Panc1 (cell line): ENCODE measurements around the gene LDHA. TPM values are rescaled to one million over a fixed set of nuclear protein-coding genes. Genes with fewer than 3 reads are reported as not detected.

ENCODE experiments used
- ATAC-seq: fragments of 200-7000 bp; cut with Tn5 transposase; 2 replicates; pipeline ENCODE4 v1.9.1; 2020; ENCODE audit warnings: mild to moderate bottlenecking, moderate library complexity
- BruUV-seq: library from RNA; stranded (reverse); fragments of 400-500 nt; replicated peaks from 2 replicates; lab custom pipeline; 2021; lab: Mats Ljungman, UMichigan
- CTCF ChIA-PET: fragments of 300-600 bp; sonication (Branson Sonifier 250); formaldehyde crosslinking; loops from one replicate; lab custom pipeline; 2022; ENCODE audit warnings: antibody characterized with exemption; lab: Charles Lee
- POLR2A ChIA-PET: fragments of 300-600 bp; sonication (Branson Sonifier 250); formaldehyde crosslinking; loops from one replicate; lab custom pipeline; 2022; ENCODE audit warnings: antibody characterized with exemption; lab: Charles Lee
- DNase-seq: peaks from one replicate; pipeline ENCODE4 v3.0.0-alpha.2; 2010; ENCODE audit warnings: low read depth, low spot score
- H3K27ac ChIP-seq: 2 replicates; pipeline ENCODE4 v1.5.1; 2011; ENCODE audit warnings: mild to moderate bottlenecking, low read length, inconsistent platforms
- H3K27me3 ChIP-seq: fragments of 200-500 bp; sonication (Bioruptor generic); 2 replicates; pipeline ENCODE4 v1.6.0; 2014; ENCODE audit warnings: low read length, inconsistent platforms; ENCODE audit not compliant: control insufficient read depth, insufficient read depth
- H3K36me3 ChIP-seq: fragments of 200-500 bp; sonication (Bioruptor generic); 2 replicates; pipeline ENCODE4 v1.5.1; 2014; ENCODE audit warnings: inconsistent platforms, mild to moderate bottlenecking, low read length, moderate library complexity; ENCODE audit not compliant: control insufficient read depth, insufficient read depth
- H3K4me1 ChIP-seq: 2 replicates; pipeline ENCODE4 v1.5.1; 2011; ENCODE audit warnings: inconsistent platforms, mild to moderate bottlenecking, low read length, moderate library complexity; ENCODE audit not compliant: control insufficient read depth, insufficient read depth
- H3K4me3 ChIP-seq, 2 experiments: 2 replicates each; pipeline ENCODE4 v1.5.1; 2011 to 2012; ENCODE audit warnings: low read depth in 2 of 2, low read length in 2 of 2, mild to moderate bottlenecking in 2 of 2, inconsistent platforms in 1 of 2, moderate library complexity in 1 of 2
- H3K9me3 ChIP-seq: fragments of 200-500 bp; sonication (Bioruptor generic); 2 replicates; pipeline ENCODE4 v1.5.1; 2014; ENCODE audit warnings: low read depth, mild to moderate bottlenecking, inconsistent platforms, low read length, moderate library complexity; ENCODE audit not compliant: control insufficient read depth, insufficient read depth
- CTCF ChIP-seq: fragments of 450-650 bp; IDR thresholded peaks from 2 replicates; pipeline ENCODE4 v1.5.1; 2017; ENCODE audit warnings: mild to moderate bottlenecking
- POLR2AphosphoS5 ChIP-seq: IDR thresholded peaks from 2 replicates; pipeline ENCODE4 v1.6.1; 2012; ENCODE audit warnings: mild to moderate bottlenecking, low read depth, low read length, moderate library complexity
- REST ChIP-seq, 2 experiments: IDR thresholded peaks; 2 replicates each; pipeline ENCODE4 v1.6.1; 2011 to 2012; ENCODE audit warnings: low read depth in 2 of 2, control low read depth in 1 of 2, low read length in 1 of 2, mild to moderate bottlenecking in 1 of 2, moderate library complexity in 1 of 2; ENCODE audit not compliant: insufficient read depth in 1 of 2
- SIN3A ChIP-seq: IDR thresholded peaks from 2 replicates; pipeline ENCODE4 v1.6.1; 2012; ENCODE audit warnings: low read depth, mild to moderate bottlenecking, low read length, moderate library complexity, borderline replicate concordance; ENCODE audit not compliant: insufficient read depth
- TCF7L2 ChIP-seq: IDR thresholded peaks from 2 replicates; pipeline ENCODE4 v1.6.1; 2011; ENCODE audit warnings: mild to moderate bottlenecking, low read depth, low read length, inconsistent platforms
- in situ Hi-C: cut with HindIII; loops from 2 replicates; pipeline ENCODE4 v1.10.0; 2016; ENCODE audit warnings: low sequenced_read_pairs, low pct_unique_long_range_greater_than_20kb
- intact Hi-C: fragments of 100-400 bp; cut with micrococcal nuclease; formaldehyde crosslinking; loops from one replicate; pipeline ENCODE4 v1.10.0; 2022; ENCODE audit not compliant: unreplicated experiment
- total RNA-seq: library from RNA; stranded (reverse); gene quantifications from one replicate; pipeline ENCODE4 v1.2.1, GENCODE V29; 2021; ENCODE audit not compliant: unreplicated experiment

Gene LDHA
- total RNA-seq, 1 experiment from 2014 or later: 894 TPM

- intact Hi-C loops (no loop called here), in situ Hi-C loops (no loop called here)
- H3K36me3 ChIP-seq: no peaks in the 10 kb centered on the region
- BruUV-seq: no TSS peak
- no peaks in the 10 kb centered on the region for H3K4me1 ChIP-seq
- H3K9me3 ChIP-seq: no peaks in the 10 kb centered on the region
- TF ChIP-seq CTCF (no peak), TCF7L2 (no peak), POLR2AphosphoS5 (no peak), REST (IDR thresholded peaks at IDR 0.05; ENCODE audit: insufficient read depth in 1 of 2, low read depth in 2 of 2, low read length in 1 of 2) (no peak), SIN3A (no peak)
- DNase-seq (no peak), ATAC-seq (no peak)
- ChIA-PET POLR2A (no interaction called here), CTCF (no interaction called here)
- H3K27ac ChIP-seq: no peak overlapping the region
- H3K4me3 ChIP-seq: no peak overlapping the region
- no peaks in the 10 kb centered on the region for H3K27me3 ChIP-seq
These were observed 35.0 kb downstream of the LDHA start for GRCh38 chr11:18429332-18429731.

- Histone ChIP-seq H3K27me3 (no peaks in the 10 kb centered on the region), H3K4me3 (no peak overlapping the region), H3K36me3 (no peaks in the 10 kb centered on the region), H3K27ac (no peak overlapping the region), H3K9me3 (no peaks in the 10 kb centered on the region), H3K4me1 (no peaks in the 10 kb centered on the region)
- ChIA-PET POLR2A (no interaction called here), CTCF (no interaction called here)
- intact Hi-C loops: no loop called here
- no peak for TF ChIP-seq POLR2AphosphoS5
- TF ChIP-seq TCF7L2: no peak
- TF ChIP-seq CTCF: no peak
- TF ChIP-seq SIN3A: no peak
- TF ChIP-seq REST (IDR thresholded peaks at IDR 0.05; ENCODE audit: insufficient read depth in 1 of 2, low read depth in 2 of 2, low read length in 1 of 2): no peak
- in situ Hi-C loops: no loop called here
- no TSS peak for BruUV-seq
- DNase-seq (no peak), ATAC-seq (no peak)
These were observed 44.3 kb downstream of the LDHA start for GRCh38 chr11:18438691-18439090.
